HG03342 (cell line): ENCODE measurements around the gene SHC1.
A peak's percentile ranks its signal among the peaks of the same experiment; 100 is the strongest.

Source experiments
- ATAC-seq: cut with Tn5 transposase; IDR thresholded peaks from one replicate; pipeline ENCODE4 v1.9.1; 2021; ENCODE audit warnings: mild to moderate bottlenecking, moderate library complexity; ENCODE audit not compliant: unreplicated experiment

Gene SHC1

DNA sequence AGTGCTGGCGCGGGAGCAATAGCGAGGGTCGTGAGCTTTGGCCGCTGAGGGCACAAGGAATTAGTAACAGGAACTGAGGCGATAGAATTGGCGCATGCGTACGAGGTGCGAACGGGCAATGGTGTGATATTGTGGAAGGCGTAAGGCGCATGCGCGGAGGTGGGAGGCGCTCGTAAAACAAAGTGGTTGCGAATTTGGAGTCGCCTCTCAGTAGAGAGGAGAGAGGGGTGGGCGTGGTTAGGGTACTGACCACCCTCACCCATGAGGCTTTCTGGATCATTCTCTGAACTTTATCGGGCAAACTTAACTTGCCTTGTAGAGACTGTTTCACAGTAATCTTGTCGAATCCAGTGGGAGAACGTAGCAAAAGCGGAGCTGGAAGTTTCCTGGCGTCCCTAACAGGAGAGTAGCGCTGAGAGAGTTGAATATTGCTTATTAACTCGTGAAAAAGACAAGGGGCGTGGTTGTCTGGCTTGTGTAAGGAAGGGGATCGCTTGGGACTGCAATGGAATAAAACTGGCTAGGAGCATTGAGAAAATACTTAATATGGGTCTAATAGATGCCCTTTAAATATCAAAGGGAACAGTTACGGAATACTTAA lies 4.4 kb upstream of the SHC1 start:
- peak; percentile 29 for ATAC-seq

GRCh38 chr1:154974102-154974807 lies 3.7 kb upstream of the SHC1 start, which contains the start of gene CKS1B:
Gene CKS1B (plus strand): TSS chr1:154974681. CDS start chr1:154974746, 65 bp downstream.
- ATAC-seq = peak; percentile 71

DNA sequence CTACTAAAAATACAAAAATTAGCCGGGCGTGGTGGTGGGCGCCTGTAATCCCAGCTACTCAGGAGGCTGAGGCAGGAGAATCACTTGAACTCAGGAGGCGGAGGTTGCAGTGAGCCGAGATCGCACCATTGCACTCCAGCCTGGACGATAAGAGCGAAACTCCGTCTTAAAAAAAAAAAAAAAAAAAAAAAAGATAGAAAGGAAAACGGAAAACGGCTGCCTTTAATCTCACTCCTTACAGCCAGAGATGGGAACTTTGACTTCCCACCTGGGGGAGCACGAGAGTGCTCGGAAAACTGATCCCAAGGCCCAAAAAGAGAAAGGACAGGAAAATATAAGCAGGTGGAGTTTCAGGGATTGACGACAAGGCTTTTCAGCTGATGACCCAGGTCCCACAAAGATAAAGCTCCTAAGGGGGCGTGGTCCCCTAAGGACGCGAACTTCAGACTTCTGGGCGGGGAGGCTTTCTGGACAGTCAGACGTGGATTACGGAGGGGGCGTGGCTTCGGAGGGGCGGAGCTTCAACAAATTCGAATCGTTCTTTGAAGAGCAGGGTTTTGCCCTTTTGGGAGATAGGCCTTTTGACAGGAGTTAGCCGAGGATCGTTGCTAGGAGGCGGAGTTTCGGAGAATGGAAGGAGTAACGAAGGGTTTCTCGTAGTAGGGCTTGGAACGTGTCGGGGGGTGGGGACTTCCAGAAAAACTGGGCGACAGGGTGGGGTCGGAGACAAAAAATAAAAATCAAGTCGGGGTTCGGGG lies 3.0 kb upstream of the SHC1 start:
- peak; percentile 15 for ATAC-seq

DNA sequence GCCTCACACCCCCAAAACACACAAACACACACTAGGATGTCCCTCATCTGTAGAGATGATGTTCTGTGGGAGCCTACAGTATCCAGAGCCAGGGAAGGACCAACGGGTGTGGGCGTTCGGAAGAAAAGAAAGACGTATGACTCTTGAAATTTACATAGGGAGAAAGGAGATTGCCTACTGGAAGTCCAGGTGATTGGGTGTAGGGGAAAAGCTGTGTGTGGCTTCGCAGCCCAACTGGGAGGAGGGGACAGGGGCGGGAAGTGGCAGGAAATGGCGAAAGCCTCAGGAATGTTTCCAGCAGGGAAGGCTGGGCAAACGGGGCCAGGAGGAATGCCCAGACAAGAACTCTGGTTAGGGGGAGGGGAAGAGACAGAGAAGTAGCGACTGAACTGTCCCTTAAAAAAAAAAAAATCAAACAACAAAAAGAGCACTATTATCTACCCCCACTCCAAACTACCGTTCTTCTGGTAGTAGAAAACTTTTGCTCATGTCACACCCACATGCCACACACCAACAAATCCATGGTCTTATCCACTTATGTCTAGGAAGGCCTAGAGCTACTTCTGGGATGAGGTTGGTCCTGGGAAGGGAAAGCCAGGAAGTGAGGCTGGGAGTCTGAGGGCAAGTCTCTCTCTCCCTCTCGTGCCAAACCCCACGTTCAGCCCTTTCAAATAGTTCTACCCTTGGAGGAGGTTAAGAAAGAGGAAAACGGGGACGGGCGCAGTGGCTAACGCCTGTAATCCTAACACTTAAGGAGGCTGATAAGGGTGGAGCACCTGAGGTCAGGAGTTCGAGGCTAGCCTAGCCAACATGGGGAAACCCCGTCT lies 2.2 kb upstream of the SHC1 start:
- no peak for ATAC-seq

- ATAC-seq = no peak
These were observed 1.6 kb upstream of the SHC1 start for GRCh38 chr1:154972213-154972516.

GRCh38 chr1:154971341-154971998 lies 923 bp upstream of the SHC1 start:
- no peak for ATAC-seq

DNA sequence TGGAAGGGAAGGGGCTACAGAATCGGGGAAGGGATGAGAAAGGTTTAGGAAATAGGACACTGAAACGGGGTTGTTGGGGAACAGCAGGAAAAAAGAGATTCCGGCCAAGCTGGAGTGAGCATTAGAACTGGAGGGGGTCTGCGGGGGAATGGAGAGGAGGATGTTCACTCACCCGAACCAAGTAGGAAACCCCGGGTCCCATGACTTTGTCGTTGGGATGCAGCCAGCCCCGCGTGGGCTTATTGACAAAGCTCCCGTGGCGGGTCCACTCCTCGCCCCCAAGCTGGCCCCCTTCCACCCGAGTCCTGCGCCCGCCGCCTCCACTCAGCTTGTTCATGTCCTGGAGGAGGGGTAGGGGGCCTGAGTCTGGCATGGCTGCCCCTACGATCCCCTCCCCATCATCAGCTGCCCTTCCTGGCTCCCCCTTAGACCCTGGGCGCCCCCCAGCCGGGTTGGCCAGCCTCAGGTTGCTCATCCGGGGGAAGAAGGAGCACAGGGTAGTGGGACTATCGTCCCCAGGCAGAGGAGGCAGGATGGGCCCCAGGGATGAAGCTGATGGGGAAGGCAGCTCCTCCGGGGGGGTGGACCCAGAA lies 591 bp downstream of the SHC1 start:
- no peak for ATAC-seq

DNA sequence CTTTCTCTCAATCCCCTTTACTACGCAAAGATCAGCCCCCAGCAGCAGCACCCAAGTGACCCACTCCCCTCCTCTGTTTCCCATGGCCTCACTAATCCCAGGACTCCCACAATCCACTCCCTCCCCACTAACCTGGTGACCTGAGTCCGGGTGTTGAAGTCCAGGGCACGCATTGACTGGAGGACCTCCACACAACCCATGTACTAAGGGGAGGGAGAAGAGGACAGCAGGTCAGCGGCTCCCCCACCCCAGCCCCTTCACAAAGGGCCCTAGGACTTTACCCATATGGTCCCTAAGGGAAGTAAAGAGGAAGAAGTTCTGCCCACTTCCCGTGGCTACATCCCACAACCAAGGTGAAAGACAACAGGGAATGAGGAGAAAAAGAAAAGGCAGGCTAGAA lies 1.3 kb downstream of the SHC1 start:
- ATAC-seq = no peak

DNA sequence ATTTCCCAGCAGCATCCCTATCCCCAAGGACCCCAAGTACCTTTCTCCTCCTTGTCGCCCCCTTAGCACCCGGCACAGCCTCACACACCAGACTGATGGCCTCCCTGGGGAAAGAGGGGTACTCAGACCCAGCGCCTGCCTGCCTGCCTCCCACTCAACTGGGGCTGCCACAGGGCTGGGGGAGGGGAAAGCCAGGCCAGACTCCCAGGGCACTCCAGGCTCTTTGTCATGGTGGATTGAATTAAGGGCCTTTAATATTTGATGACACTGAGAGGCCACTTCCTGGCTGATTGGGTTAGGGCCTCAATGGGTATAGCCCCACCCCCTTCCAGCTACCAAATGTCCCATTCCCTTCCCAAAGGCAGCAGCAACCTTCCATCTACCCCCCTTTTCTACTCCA lies 1.8 kb downstream of the SHC1 start:
- ATAC-seq = no peak

DNA sequence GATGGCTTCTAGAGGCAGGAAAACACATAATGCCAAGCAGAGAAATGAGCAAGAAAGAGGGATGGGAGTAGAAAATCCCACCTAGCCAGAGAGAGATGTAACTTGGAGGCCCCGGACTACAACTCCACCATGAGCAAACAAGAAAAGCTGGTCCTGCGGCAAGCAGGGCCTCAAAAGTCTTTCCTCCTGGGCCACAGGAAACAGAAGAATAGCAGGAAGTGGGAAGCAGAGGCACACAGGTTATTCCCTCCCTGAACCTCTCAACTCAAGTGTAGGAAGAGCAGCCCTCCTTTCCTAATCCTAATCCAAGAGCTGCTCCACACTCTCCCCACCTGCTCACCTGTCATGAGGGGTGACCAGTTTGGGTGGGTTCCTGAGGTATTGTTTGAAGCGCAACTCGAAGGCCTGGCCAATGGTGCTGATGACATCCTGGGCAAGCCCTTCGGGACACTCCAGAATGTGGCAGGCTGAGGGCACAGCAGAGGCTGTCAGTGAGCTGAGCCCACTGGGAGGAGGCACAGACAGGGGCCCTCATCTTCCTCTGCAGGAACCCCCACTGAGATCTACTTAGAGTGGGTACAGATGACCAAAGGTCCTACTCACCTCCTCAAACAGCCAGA lies 3.1 kb downstream of the SHC1 start:
- ATAC-seq = no peak

- ATAC-seq = no peak
These were observed 4.4 kb downstream of the SHC1 start for GRCh38 chr1:154966111-154966510.

DNA sequence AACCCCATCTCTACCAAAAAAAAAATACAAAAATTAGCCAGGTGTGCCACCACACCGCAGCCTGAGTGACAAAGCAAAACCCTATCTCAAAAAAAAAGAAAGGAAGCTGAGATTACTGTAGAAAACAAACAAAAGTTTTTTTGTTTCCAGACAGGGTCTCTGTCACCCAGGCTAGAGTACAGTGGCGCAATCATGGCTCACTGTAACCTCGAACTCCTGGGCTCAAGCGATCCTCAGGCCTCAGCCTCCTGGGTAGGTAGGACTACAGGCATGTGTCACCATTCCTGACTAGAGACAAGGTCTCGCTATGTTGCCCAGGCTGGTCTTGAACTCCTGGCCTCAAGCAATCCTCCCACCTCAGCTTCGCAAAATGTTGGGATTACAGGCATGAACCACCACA lies 6.2 kb downstream of the SHC1 start:
- no peak for ATAC-seq

GRCh38 chr1:154963643-154964042 lies 6.9 kb downstream of the SHC1 start:
- ATAC-seq = no peak

DNA sequence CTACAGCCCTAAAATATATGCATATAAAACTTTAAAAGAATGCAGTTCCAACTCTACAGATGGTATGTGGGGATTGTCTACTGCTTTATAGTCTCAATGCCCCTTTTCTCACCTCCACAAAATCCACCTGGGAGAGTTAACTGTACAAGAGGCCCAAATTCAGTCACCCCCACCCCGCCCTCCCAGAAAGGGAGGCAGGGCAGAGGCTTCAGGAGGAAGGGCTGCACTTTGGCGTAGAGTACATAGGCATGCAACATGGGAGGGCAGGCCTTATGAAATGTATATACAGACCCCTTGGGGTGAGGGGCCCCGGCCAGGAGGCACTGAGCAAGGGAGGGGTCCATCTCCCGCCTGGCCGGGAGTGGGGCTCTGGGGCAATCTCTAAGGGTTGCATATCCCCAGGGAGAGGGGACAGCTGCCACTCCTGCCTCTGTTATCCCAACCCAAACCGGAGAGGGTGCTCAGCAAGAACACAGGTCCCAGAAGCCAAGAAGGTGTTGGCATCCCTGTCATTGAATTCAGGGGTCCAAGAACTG lies 7.7 kb downstream of the SHC1 start:
- ATAC-seq = no peak

DNA sequence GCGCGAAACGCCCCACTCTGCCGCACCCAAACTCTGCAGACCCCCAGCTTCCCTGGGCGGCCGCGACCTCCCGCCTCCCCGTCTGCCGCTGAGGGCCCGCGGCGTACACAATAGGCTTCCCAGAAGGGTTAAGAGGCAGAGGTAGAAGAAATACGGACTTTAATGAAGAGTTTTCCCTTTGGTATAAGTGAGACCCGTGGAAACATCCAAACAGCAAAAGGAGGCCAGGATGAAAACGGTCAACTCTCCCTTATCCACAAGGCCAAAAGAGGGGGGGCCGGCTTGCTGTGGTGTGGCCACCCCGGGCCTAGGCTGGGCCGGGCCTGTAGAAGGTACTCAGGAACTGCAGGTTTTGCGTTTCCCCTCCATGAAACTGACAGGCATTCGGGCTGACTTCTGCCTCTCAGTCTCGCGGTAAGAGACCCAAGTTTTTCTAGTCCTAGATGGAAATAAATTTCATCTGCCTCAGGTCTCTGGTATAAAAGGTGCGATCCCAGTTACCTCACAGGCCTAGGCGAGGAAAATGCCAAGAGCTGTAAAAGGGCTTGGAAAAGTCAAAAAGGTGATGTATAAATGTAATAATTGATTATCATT lies 8.3 kb downstream of the SHC1 start:
- ATAC-seq = peak; percentile 11

GRCh38 chr1:154961207-154962155 lies 9.1 kb downstream of the SHC1 start, which contains the start of gene PYGO2:
Gene PYGO2 (minus strand): TSS chr1:154961782. CDS start chr1:154961576, 206 bp downstream.
- peak; percentile 61 for ATAC-seq

DNA sequence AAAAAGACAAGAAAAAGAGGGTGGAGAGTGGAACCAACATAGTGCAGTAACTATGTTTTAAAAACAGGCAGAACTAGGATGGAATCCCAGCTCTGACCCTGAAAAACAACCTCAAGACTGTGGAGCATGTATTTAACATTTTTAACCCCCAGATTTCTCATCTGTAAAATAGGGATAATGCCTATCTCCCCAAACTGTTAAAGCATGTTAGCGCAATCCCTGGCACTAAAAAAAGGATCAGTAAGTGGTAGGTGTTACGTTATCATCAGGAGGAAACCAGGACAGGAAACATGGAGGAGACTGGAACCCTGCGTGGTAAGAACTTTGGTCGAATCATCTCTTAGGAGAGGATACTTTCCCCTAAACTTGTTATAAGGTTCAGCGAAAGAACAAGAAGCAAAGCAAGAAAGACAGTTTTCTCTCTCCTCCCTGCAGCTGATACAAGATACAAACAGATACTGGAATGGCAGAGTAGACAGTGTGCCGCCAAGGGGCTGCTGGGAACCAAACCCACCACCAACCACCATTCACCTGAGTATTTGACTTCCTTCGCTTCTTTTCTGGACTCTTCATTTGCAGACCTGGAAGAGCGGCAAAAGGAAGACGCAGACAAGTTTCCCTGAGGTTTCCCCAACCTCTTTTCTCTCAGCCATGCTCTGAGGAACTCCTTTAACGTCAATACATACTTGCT lies 10.0 kb downstream of the SHC1 start:
- no peak for ATAC-seq

- ATAC-seq = no peak
These were observed 11.1 kb downstream of the SHC1 start for GRCh38 chr1:154959426-154959780.
